ENCODE data around the gene SPEM2.
A peak's percentile ranks its signal among the peaks of the same experiment; 100 is the strongest.
"Not testable (repeated sequence)": the region's sequence is repeated elsewhere in the genome, so short reads cannot be mapped to it uniquely, and the experiment has no call there.

The SPEM2 gene

DNA sequence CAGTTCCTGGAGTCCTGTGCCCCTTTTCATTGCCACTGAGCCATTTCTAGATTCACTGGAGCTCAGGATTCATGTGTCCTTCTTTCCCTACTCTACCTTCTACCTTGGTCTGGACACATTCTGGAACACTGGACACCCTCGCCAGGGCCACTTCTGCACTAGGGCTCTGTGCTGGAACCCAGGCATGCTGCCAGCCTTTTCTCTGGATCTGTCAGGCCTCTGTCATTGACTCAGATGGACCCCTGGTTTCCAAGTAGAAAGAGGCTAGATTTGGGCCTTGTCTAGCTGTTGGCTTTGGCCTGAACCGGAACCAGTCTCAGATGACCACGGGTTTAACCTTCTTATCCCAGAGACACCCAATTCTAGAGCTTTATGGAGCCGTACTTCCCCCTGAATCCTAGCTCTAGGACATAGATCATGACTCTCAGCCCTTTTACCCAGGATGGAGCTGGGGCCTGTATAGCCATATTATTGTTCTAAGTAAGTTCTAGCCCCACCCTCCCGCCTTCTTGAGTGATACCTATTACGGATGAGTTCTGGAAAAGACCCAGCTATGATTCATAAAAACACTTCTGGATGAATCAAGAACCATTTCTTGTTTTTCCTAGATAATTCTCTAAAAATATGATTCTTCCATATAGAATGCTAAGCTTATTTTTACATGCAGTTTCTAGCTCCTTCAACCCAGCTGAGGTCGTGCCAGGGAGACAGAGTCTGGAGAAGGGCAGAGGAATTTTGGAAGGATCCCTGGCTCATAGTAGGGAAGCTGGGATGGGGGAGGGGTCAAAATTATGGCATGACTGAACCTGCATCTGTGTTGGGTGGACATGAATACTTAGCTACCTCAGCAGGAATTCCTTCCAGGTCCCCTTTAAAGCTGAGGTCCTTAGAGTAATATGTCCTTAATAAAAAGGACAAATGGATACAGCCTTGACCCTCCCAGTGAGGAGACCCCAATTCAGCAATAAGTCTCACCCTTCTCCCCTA is 18.4 kb downstream of the SPEM2 start:
- no peak for DNase-seq

DNA sequence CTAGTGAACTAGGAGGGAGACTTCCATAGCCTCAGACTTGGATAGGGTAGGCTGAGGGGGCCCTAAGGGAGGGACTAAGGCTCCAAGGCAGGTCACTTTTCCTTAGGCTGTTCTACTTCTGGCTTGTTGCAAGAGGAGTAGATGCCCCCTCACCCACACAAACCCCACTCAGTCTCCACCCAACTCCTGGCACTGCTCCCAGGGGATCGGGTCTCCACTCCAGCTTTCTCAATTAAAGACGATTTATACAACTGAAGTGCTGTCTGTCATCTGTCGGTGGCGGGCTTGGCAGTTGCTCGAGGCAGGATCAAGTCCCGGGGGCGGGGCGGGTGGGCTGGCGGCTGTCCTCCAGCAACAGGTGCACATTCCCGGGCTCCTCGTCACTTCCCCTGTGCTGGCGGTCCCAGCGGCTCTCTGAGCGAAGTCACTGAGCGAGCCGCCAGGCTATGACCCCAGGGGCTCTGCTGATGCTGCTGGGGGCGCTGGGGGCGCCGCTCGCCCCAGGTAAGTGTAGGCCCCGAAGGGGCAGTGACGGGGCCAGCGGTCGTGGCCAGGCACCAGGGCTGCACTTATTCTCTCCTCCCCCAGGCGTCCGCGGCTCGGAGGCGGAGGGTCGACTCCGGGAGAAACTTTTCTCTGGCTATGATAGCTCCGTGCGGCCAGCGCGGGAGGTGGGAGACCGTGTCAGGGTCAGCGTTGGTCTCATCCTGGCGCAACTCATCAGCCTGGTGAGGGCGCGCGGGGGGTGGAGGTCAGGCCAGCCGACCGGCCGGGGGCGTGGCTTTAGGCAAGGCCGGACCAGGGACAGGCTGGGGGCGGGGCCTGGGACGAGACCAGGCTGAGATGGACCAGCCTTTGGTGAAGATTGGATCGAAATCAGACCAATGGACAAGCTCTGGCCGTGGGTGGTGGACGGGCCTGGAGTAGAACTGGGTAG is 19.5 kb downstream of the SPEM2 start, which contains the start of gene CHRNB1:
Gene CHRNB1, plus strand, starts transcription at position 380 of the 937 bp plus-strand sequence. Its CDS starts 67 bp downstream, at position 447.
- peak; percentile 76 for DNase-seq

DNA sequence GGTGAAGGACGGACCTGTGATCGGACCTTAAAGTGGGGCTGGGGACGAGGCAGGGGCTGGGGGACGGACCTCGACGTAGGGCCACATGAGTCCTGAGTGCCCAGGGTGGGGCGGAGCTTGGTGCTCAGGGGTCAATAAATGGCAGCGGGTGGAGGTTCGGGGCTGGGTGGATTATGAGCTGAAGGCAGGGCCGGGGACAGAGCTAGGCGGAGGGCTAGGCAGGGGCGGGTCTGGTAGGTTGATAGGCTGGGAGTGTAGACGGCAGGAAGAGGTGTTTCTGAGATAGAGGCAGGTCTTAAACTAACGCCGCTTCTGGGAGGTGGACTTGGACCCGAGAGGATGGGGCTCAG is 20.2 kb downstream of the SPEM2 start:
- peak; percentile 49 for DNase-seq

DNA sequence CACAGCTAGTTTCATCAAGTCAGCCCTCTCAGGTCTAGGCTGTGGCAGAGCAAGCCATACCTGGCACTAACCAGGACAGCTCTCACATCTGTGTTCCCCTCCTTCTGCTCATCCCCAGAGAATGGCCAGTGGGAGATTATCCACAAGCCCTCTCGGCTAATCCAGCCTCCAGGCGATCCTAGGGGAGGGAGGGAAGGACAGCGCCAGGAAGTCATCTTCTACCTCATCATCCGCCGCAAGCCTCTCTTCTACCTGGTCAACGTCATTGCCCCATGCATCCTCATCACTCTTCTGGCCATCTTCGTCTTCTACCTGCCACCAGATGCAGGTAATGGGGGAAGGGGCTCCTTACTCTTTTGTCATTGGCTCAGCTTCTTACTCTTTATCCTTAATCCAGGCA is 23.0 kb downstream of the SPEM2 start:
- DNase-seq = no peak

DNA sequence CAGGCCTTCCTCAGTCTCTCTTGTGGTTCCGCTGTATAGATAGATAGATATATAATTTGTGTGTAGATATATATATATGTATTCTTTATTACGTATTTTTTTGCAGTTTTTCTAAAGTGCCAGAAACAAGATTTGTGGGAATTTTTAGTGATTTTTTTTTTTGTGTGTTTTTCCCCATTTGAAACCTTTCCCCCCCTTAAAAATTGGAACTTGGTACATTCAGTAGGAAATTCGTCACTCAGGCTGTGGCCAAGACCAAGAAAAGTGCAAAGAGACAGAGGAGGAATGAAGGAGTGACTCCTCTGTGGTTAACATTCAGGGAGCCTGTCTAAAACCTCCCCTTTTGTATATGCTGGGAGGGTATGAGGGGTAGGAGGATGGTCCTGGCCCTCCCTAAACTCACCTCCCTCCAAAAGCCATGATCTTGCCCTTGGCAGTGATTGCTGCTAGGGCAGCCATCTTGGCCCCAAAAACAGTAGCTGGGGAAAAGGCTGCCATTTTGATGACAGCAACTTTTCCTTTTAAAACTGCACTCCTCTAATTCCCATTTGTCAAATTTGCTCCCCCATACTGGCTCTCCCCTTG is 34.6 kb downstream of the SPEM2 start:
- no peak for DNase-seq

DNA sequence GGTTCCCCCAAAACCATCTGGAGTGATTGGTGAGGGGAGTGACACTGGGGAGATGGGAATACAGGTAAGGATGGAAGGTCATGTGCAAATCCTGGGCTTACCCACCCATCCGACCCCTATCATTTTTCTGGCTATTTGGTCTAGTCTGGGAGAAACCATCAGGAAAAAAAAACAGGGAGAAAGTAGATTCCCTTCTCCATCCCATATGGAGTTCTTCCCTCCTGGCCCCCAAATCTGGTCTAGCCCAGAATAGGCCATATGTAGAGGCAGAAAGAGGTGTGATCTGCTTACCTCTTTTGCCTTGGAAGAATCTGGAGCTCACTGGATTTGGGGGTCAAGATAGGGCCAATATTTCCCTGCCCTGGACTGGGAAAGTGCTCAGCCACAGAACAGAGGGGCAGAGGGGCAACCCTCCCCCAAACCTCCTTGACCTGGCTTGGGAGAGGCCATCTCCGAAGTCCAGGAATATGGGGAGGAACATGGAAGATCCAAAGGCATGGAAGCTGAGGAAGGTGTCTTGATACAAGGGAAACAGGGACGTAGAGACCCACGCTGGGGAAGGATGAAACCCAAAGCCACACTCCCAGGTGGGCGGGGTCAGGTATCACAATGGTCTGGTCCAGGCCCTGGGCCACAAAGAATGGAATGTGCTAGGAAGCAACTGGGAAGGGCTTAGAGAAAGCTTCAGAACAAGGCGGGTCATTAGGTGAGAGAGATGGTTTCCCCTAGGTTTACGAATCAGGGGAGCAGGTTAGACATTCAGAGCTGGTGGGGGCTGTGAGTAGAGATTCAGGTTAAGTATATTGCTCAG is 35.6 kb downstream of the SPEM2 start:
- DNase-seq = no peak

DNA sequence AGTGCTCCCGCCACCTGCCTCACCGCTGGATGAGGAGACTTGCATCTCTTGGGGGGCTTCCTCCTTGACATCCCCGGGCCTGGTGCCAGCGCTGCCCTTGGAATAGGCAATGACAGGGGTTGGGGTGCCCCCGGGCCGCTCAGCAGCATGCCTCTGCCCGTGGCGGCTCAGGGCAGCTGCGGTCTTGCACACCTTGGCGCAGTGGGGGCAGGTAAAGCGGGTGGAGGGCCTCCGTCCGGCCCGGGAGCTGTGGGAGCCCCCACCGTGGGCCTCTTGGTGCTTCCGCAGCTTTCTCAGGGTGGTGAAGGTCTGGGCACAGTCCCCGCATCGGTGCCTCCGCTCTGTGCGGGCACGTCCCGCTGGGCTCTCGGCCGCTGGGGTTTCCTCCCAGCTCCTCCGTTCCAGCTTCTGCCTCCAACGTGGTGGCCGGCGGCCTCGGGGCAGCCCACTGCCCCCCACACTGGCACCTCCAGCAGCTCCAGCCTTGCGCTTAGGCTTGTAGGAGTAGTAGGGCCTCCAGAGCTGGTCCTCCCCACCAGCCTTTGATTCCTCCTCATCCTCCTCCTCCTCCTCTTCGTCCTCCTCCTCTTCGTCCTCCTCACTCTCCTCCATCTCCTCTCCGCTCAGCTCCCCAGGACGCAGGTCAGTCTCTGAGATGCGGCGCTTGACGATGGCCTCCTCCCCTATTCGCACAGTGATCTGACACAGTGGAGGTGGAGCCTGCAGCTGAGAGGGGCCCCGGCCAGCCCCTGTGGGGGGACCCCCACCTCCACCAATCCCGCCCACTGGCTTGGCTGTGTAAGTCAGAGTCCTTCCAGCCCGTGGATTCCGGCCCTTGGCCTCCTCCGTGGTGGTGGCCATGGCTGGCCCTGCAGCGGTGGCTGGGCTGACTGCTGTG is 37.3 kb downstream of the SPEM2 start:
- no peak for DNase-seq

DNA sequence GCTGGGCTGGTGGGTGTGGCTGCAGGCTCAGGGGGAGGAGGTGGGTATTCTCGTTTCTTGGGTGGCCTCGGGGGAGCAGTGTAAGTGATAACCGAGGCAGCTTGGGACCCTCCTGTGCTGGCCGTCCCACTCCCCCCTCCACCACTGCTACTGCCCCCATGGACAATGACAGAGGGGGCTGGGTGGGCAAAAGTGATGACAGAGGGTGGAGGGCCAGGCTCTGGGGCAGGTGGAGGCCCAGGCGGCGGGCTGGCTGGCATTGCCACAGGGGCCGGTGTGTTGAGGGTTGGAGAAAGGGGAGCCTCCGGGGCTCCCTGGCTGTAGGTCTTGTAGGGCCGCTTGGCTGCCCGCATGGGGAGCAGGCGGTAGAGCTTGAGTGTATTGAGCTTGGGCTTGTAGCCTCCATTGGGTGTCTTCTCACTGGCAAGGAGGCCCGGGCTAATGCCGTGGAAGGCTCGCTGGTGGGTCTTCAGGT is 38.0 kb downstream of the SPEM2 start:
- DNase-seq = no peak

DNA sequence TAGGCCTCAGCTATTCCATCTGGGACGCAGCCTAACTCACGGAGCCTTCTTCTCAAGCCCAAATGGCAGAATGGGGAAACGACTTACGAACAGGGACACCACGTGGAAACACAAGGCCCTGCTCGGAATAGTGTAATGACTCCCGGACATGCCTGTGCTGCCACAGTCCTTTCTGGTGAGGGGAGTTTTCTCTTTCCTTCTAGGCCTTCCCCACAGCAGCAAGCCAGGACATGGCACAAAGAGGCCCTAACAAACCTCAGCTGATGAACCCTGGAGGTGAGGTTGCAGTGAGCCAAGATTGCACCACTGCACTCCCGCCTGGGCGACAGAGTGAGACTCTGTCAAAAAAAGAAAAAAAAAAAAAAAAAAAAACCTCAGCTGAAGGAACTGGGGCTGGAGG is 38.7 kb downstream of the SPEM2 start:
- DNase-seq = no peak

DNA sequence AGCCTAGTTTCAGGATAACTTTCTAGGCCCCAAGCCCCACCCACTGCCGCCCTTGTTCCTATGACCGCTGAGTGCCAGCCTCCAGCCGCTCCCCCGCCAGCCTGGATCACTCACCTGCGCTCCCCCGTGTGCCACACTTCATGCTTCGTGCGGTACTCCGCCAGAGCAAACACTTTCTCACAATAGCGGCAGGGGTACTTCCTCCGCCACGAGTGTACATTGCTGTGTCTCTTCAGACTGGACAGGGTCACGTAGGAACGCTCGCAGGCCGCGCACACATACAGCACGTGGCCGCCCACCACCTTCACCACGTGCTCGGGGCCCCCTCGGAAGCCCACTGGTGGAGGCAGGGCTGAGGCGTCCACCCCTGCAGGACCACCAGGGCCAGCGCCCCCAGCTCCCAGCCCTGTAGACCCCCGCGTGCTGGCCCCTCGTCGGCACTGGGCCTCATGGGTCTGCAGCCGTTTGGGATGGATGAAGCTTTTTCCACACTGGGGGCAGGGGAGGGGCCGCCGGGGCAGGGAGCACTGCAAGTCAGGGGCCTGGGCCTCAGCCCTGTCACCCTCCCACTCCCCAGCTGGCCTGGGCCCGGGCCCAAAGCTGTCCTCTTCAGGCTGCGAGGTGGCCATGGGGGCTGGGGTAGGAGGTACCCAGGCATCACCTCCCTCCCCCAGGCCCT is 40.3 kb downstream of the SPEM2 start:
- no peak for DNase-seq

DNA sequence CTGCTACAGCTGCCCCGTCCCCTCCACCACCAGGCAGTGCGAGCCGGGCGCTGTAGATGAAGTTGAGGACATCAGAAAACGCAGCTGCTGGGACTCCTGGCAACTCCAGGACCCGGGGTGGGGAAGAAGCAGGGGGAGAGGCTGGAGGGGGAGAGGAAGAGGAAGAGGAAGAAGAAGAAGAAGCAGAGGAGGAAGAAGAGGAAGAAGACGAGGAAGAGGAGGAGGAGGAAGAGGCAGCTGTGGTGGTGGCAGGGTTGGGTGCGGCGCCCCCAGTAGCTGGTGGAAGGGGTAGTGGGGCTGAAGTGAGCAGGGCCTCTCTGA is 40.9 kb downstream of the SPEM2 start:
- DNase-seq = no peak

DNA sequence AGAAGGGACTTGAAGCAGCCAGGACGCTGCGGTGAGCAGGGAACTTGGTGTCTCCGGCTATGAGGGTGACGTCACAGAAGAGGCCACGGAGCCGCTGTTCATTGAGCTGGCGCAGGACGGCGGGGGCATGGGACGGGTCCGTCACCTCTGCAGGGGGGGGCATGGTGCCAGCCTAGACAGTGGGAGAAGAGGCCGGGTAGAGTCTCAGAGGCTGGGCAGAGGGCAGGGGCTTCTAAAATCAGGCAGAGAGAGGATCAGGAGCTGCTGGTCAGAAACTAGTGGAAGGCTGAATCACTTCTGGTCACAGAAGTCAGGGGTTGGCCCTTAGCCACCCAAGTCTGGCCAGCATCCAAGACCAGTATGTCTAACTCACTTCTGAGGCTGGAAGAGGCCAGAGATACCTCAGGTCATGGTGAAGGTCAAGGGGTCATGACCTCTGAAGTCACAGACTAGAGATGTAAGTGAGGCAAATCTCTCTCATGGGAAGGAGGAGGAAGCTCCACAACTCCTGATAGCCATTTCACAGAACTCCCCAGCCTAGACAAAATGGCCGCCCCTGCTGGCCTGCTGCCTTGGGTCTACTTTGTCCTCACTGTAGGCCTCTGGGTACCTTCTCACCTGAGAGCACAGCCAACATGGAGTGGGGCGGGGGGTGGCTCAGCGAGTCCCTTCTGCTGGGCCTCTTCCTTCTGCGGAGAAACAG is 41.4 kb downstream of the SPEM2 start:
- no peak for DNase-seq

DNA sequence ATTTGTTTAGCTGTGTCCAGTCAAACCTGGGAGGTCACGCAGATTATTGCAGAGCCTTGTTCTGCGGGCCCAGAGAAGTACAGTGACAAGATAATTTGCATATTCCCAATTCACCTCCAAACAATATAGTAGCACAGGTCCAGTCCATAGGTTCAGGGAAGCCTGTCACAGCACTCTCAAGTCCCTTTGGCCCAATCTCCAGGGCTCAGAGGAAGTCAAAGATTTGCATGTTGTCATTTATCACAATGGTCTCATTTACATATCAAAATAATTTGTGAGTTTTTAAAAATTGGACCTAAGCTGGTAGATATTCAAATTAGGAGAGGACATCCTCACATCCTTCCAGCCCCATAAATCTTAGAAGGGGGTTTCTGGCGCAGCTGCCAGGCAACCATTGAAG is 42.1 kb downstream of the SPEM2 start:
- no peak for DNase-seq

DNA sequence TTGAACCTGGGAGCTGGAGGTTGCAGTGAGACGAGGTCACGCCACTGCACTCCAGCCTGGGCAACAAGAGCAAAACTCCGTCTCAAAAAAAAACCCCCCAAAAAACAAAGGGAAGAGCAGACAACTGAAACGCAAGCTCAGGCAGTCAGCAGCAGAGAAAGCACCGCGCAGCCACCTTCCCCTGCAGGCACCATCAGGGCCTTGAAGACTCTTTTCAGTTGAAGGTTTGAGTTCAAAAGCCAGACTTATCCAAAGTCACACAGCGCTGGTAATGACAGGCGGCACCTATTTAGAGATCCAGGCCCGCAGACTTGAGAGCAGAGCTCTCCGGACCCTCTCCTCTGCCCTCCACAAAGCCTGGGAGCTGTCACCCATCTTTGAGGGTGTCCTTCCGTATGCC is 42.9 kb downstream of the SPEM2 start:
- no peak for DNase-seq

DNA sequence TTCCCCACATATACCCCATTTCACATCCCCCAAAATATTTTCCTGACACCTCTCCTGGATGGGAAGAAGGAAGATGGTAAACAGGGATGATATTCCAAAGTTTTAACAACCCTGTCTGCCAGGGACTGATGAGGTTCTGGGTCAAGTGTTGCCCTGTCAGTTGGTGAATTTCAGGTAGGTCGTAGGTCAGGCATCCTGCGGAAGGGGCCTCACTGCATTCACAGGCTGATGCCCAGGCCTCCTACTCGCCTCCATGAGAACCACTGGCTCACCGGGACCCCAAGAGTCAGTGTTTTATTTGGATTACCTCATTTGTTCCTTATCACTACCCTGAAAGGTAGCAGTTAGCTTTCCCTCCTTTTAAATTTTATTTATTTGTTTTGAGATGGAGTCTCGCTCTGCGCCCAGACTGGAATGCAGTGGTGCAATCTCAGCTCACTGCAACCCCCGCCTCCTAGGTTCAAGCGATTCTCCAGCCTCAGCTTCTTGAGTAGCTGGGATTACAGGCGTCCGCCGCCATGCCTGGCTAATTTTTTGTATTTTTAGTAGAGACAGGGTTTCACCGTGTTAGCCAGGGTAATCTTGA is 43.5 kb downstream of the SPEM2 start:
- no peak for DNase-seq

DNA sequence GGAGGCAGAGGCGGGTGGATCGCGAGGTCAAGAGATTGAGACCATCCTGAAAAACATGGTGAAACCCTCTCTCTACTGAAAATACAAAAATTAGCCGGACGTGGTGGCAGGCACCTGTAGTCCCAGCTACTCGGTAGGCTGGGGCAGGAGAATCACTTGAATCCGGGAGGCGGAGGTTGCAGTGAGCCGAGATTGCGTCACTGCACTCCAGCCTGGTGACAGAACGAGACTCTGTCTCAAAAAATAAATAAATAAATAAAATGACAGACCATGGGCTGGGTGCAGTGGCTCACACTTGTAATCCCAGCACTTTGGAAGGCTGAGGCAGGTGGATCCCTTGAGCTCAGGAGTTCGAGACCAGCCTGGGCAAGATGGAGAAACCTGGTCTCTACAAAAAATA is 44.4 kb downstream of the SPEM2 start:
- DNase-seq = not testable (repeated sequence)

DNA sequence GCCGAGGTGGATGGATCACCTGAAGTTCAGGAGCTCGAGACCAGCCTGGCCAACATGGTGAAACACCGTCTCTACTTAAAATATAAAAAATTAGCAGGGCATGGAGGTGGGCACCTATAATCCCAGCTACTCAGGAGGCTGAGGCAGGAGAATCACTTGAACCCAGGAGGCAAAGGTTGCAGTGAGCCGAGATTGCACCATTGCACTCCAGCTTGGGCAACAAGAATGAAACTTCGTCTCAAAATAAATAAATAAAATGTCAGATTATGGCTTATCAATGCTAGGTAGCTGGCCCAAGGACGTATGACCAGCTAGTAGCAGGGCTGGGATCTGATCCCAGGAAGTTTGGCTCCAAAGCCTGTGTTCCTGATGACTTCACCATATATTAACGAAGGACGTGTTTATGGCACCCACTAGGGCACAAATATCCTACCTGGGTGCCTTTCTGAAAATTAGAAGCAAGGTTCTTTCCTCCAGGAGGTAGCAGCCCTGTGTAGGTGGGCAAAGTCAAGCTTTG is 45.1 kb downstream of the SPEM2 start:
- DNase-seq = not testable (repeated sequence)

DNA sequence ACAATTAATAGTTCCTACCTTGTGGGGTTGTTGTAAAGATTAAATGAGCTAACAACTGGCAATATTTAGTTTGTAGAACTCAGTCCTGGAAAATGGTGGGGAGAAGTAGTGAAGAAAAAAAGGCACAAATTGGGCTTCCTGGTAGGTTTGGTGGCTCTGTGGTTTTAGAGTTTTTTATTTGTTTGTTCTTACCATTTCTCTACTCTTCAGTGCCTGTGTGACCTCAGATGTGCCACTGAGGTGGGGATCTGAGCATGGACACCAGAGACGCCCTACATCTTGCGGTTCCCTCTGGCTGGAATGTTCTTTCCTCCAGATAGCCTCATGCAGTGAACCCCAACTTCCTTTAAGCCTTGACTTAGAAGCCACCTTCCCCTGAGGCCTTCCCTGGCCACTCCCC is 46.3 kb downstream of the SPEM2 start:
- no peak for DNase-seq

DNA sequence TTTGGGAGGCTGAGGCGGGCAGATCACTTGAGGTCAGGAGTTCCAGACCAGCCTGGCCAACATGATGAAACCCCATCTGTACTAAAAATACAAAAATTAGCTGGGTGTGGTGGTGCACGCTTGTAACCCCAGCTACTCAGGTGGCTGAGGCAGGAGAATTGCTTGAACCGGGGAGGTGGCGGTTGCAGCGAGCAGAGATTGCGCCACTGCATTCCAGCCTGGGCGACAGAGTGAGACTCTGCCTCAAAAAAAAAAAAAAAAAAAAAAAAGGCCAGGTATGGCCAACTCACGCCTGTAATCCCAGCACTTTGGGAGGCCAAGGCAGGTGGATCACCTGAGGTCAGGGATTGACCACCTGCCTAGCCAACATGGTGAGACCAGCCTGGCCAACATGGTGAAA is 49.4 kb downstream of the SPEM2 start:
- DNase-seq = not testable (repeated sequence)
